GM12872 (cell line): ENCODE measurements around the gene RASSF5.

ENCODE experiments used
- TF ChIP-seq, protein P1 (sequence below): IDR thresholded peaks from 3 replicates; pipeline ENCODE4 v1.5.1; 2011; ENCODE audit warnings: low read depth, mild to moderate bottlenecking, low read length, moderate library complexity; ENCODE audit not compliant: insufficient read depth

Gene RASSF5

DNA sequence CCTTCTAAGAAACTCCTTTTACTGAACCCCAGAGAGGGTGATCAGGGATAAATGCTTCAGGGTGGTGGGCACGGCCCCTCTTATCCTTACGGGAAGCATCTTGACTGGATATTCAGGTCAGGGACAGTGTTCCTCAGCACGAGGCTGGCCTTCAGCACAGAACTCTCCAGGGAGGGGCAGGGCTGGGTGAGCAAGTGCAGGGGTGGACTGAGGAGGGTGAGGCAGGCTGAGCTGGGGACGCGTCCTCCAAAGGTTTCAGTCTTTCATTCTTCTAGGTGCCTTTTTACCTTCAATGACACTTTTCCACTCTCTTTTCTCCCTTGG lies 52.3 kb downstream of the RASSF5 start:
- TF ChIP-seq, protein P1, sequence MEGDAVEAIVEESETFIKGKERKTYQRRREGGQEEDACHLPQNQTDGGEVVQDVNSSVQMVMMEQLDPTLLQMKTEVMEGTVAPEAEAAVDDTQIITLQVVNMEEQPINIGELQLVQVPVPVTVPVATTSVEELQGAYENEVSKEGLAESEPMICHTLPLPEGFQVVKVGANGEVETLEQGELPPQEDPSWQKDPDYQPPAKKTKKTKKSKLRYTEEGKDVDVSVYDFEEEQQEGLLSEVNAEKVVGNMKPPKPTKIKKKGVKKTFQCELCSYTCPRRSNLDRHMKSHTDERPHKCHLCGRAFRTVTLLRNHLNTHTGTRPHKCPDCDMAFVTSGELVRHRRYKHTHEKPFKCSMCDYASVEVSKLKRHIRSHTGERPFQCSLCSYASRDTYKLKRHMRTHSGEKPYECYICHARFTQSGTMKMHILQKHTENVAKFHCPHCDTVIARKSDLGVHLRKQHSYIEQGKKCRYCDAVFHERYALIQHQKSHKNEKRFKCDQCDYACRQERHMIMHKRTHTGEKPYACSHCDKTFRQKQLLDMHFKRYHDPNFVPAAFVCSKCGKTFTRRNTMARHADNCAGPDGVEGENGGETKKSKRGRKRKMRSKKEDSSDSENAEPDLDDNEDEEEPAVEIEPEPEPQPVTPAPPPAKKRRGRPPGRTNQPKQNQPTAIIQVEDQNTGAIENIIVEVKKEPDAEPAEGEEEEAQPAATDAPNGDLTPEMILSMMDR: no peak

DNA sequence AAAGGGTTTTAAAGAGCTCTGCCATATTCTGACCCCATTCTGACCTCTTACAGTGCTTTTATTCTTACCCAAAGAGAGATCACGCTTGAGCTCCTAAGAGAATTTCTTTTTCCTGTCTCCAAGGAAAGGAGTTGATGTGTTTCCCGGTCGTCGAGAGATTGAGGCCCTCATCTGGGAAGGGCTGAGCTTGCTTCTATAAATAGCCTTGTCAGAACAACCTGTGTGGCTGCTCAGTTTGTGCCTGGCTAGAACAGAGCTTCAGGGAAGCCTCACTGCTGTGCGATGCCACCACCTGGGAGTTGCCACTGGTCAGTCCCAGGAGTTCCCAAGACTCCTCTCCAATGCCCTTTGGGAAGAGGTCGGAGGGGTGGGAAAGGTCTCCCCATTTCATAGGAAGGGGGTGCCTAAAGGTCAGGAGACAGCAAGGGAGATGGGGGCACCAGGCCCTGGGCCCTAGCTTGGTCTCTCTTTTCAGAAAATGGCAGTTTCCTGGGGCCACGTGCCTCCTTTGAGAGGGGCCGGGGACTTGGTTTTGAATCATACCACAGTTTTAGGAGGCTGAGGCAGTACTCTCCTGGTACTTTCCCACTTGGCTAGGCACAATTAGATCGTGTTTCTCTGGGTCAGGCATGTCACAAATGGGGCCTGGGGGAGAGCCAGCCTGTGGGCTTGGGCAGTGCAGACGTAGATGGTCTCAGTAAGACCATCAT lies 52.8 kb downstream of the RASSF5 start:
- TF ChIP-seq, protein P1: no peak

- TF ChIP-seq, protein P1: no peak
These were observed 56.3 kb downstream of the RASSF5 start for GRCh38 chr1:206563367-206564207.

DNA sequence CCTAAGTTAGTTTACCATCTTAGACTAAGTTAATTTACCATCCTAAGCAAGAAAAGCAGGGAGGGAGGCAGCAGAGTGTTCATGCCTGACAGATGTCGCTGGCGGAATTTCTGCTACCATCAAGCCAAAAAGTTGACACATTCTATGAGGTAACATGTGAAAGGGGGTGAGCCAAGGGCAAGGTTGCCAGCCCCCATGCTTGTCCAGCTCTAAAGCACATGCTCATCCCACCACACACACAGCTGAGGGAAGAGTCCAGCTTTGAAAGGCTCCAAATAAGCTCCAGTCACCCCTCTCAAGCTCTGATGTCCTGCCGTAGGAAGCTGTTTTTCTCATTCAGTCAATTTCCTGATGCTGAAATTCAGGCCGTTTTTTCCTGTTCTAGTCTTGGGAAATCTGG lies 58.7 kb downstream of the RASSF5 start:
- TF ChIP-seq, protein P1: no peak

DNA sequence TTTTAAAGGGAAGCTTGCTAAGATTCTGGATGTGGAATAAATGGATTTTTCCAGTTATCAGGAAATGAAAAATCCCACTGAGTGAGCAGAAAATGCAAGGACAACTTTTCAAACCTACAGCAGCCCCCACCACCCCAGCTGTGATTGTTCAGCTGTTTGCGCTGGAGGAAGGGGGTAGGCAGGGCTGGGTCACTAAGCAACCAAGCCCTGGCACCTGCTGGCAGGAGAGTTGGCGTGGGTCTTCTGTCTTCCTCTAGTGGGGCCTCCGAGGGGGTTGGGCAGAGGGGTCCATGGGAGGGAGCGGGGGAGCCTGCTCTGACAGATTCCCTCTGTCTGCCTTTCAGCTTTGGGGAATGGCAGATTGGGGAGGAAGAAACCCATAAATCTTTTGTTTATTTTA lies 59.7 kb downstream of the RASSF5 start:
- TF ChIP-seq, protein P1: no peak

- TF ChIP-seq, protein P1: no peak
These were observed 60.9 kb downstream of the RASSF5 start for GRCh38 chr1:206568256-206568655.

GRCh38 chr1:206568779-206569352 lies 61.5 kb downstream of the RASSF5 start:
- TF ChIP-seq, protein P1: no peak
